Aorta (tissue), 5 donors: ENCODE measurements around the gene CHAC2. TPM values are rescaled to one million over a fixed set of nuclear protein-coding genes. Genes with fewer than 3 reads are reported as not detected.
A peak's percentile ranks its signal among the peaks of the same experiment; 100 is the strongest.
"Not testable (repeated sequence)": the region's sequence is repeated elsewhere in the genome, so short reads cannot be mapped to it uniquely, and the experiment has no call there.

ENCODE experiments used
- ATAC-seq: fragments of 200-7000 bp; cut with Tn5 transposase; one replicate; pipeline ENCODE4 v1.9.1; 2022; ENCODE audit warnings: moderate library complexity; ENCODE audit not compliant: low FRiP score
- DNase-seq, 2 donors: peaks; one replicate each; pipeline ENCODE4 v3.0.0-alpha.2; 2020
- H3K27ac ChIP-seq, 2 donors: one replicate each; pipeline ENCODE4 v1.5.1; 2013; ENCODE audit warnings: low read length in 2 of 2, mild to moderate bottlenecking in 2 of 2, moderate library complexity in 2 of 2, control low read depth in 1 of 2, inconsistent platforms in 1 of 2, low read depth in 1 of 2
- H3K27me3 ChIP-seq, 2 donors: one replicate each; pipeline ENCODE4 v1.6.1; 2013; ENCODE audit warnings: control low read depth in 1 of 2, low read length in 1 of 2, mild to moderate bottlenecking in 1 of 2, moderate library complexity in 1 of 2; ENCODE audit not compliant: insufficient read depth in 2 of 2, control insufficient read depth in 1 of 2
- H3K36me3 ChIP-seq, 2 donors: one replicate each; pipeline ENCODE4 v1.6.1; 2013; ENCODE audit warnings: control low read depth in 1 of 2, low read length in 1 of 2, mild to moderate bottlenecking in 1 of 2; ENCODE audit not compliant: insufficient read depth in 2 of 2, control insufficient read depth in 1 of 2
- H3K4me1 ChIP-seq, 2 donors: one replicate each; pipeline ENCODE4 v1.6.1; 2013; ENCODE audit warnings: low read length in 2 of 2, control low read depth in 1 of 2, mild to moderate bottlenecking in 1 of 2, moderate library complexity in 1 of 2; ENCODE audit not compliant: insufficient read depth in 2 of 2, control insufficient read depth in 1 of 2
- H3K4me3 ChIP-seq, 2 donors: one replicate each; pipeline ENCODE4 v1.5.1; 2013; ENCODE audit warnings: low read length in 2 of 2, control low read depth in 1 of 2, mild to moderate bottlenecking in 1 of 2
- H3K9me3 ChIP-seq: one replicate; pipeline ENCODE4 v1.6.1; 2013; ENCODE audit warnings: mild to moderate bottlenecking, low read length; ENCODE audit not compliant: control insufficient read depth
- WGBS, 2 donors: extraction: QIAGEN DNeasy Blood & Tissue Kit; methylation state at CpG; one replicate each; pipeline ENCODE4 v1.1.7; 2013; 5-methylcytosine and 5-hydroxymethylcytosine counted together
- intact Hi-C, 2 donors: fragments of 100-400 bp; cut with DNase I; formaldehyde crosslinking; loops; one replicate each; pipeline versions ENCODE4 v1.14.2 to v1.15.0; 2022
- polyA plus RNA-seq, 2 donors: library from polyadenylated mRNA; stranded (reverse); fragments of 200-250 nt; gene quantifications; one replicate each; pipeline ENCODE4 v1.2.3, GENCODE V29; 2013
- total RNA-seq, 2 donors: library from RNA; stranded (reverse); fragmentation: NEBNext Ultra II Directional; extraction: Animal tissue kit (Norgen Biotek cat#: 25700); gene quantifications; one replicate each; pipeline ENCODE4 v1.2.1, GENCODE V29; 2021
- donor health status: healthy with polysubstance abuse.
- donor health status: Bipolar disorder and iron deficiency.
- donor health status: DM: no; HTN: no; CAD: no.
- donor health status: DM: no; HTN: no; CAD: no.
- donor health status: DM: yes; HTN: yes; CAD: no.

The CHAC2 gene
- total and polyA plus RNA-seq, 4 donors = 0.61 to 5.5 (median 1.0) TPM

DNA sequence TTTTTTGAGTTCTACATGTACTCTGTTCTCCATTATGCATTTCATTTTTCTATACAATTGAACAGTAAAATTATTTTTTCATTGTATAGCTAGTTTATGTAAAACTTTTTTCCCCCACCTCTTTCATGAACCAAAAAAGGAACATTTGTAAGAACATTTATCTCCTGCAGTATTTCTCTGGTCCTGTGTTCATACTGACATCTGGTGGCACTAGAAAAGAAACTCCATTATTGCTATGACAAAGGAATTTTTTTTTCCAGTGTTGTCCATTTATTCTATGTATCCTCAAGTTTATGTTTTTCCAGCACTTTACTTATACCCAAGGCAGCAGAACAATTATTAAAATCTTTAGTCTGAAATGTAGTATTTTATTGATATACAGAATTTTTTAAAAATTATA lies 27.4 kb upstream of the CHAC2 start:
- H3K27me3 ChIP-seq = no peaks in the 10 kb centered on the region
- no peak overlapping the region for H3K4me3 ChIP-seq
- DNase-seq (no peak), ATAC-seq (no peak)
- no peak overlapping the region for H3K27ac ChIP-seq
- H3K9me3 ChIP-seq = no peaks in the 10 kb centered on the region
- H3K36me3 ChIP-seq = no peaks in the 10 kb centered on the region
- intact Hi-C loops = loop anchor here in 1 of 2 donors (10.0 kb wide), 1 partner anchor 315 kb away; no protein-coding TSS in a partner anchor
- peaks cover 0 to 3% of the 10 kb centered on the region in 2 donors for H3K4me1 ChIP-seq

DNA sequence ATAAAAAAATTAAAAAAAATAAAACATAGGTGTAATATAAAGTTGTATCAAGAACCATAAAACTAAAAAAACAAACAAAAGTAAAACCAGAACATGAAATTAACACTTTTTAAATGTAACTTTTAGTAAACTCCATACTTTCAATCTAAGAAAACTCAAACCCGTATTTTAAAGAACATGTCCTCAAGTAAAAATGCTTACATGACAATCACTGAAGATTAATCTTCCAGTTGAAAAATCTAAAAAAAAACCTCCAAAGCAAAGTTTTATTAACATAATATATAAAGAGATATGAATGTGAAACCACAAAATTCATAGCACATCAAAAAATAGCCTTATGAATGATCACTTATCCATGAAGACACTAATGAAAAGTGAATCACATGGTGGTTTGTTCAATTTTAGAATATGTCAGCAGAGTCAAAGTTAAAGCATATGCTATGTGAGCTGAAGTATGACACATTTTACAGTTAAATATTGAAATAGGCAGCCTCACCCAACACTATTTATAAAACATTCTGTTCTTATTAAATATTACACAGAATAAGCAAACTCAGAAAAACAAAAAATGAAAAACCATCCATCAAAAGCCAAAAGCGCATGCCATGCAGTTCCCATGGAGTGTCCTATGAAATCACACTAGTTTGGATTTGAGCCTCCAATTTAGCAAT lies 23.1 kb upstream of the CHAC2 start:
- DNase-seq (no peak), ATAC-seq (no peak)
- no peaks in the 10 kb centered on the region for H3K36me3 ChIP-seq
- H3K9me3 ChIP-seq = no peaks in the 10 kb centered on the region
- 16% methylated on average over 2 of the region's 2 CpGs for WGBS, 2 donors
- intact Hi-C loops = loop anchor here in 1 of 2 donors (5.0 to 10.0 kb wide), 2 partner anchors 247 to 320 kb away; no protein-coding TSS in a partner anchor
- H3K27ac ChIP-seq = no peak overlapping the region
- no peaks in the 10 kb centered on the region for H3K4me1 ChIP-seq
- H3K27me3 ChIP-seq = no peaks in the 10 kb centered on the region
- H3K4me3 ChIP-seq = no peak overlapping the region

DNA sequence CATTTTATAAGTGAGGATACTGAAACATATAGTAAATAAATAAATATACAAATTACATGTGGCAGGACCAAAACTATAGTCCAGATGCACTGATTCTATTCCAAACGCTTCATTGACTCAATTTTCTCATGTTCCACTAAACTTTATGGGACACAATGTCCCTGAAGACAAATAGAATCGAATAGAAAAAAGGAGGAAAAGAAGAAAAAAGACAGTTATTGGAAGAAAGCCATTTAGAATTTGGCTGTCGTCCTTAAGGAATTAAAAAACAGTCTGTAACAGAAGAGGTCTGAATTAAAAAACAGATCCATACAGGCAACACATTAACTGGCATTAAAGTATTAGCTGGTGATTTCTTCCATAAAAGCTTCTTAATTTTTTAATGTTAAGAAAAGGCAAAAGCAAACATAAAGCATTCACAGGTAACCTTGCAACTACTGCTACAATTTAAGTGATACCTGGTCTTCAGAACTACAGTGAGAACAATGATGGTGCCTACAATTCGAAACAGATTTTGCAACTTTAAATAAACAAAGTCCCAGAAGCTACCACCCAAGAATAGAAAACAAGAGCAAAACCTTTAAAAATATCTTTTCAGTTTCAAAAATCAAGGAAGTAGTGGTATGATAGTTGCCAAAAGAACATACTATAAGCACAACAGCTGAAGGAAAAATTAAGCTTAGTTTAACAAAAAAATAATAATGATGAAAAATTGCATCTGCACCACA lies 17.4 kb upstream of the CHAC2 start:
- H3K4me1 ChIP-seq = no peaks in the 10 kb centered on the region
- WGBS, 2 donors = 8 to 15% methylated on average over 4 of the region's 4 CpGs
- H3K36me3 ChIP-seq = no peaks in the 10 kb centered on the region
- H3K27ac ChIP-seq = no peak overlapping the region
- ATAC-seq (no peak), DNase-seq (no peak)
- no peaks in the 10 kb centered on the region for H3K9me3 ChIP-seq
- no peak overlapping the region for H3K4me3 ChIP-seq
- H3K27me3 ChIP-seq = no peaks in the 10 kb centered on the region
- intact Hi-C loops = no loop called here

DNA sequence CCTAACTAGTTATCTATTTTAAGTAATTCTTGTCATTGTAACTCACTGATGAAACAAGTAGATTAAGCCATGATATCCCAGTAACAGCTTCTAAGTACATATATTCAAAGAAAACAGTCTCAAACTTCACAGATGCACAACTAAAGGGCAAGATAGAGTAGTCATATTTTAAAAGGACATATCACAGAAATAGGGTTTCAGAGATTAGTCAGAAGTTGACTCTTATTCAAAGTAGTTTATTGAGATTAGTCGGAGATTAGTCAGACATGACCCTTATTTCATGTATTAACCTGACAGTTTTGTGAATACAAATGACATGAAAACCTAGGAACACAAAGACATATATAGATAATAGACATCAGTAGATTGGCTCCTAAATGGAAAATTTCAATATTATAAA lies 15.9 kb upstream of the CHAC2 start:
- no peak overlapping the region for H3K4me3 ChIP-seq
- no peaks in the 10 kb centered on the region for H3K9me3 ChIP-seq
- H3K4me1 ChIP-seq = no peaks in the 10 kb centered on the region
- no peaks in the 10 kb centered on the region for H3K27me3 ChIP-seq
- H3K27ac ChIP-seq = no peak overlapping the region
- ATAC-seq (no peak), DNase-seq (no peak)
- intact Hi-C loops = no loop called here
- no peaks in the 10 kb centered on the region for H3K36me3 ChIP-seq
- 22 to 42% methylated on average over 1 of the region's 1 CpG for WGBS, 2 donors

DNA sequence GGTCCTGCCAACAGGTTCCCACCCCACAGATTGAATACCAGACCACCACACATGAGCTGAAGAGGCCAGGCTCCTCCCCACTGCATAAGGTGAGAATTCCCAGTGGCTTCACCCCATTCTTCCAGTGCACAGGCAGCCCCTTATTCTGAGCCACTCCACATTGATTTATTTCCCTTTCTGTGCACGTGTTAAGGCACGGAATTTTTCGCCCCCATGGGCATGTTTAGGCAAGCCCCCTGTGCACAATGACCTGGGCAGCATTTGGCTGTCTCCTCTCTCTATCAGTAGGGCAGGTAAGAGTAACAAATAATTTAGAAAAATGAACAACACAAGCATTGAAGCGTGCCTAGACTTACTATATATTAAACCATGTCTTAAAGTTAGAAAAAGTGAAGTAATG lies 15.2 kb upstream of the CHAC2 start:
- Histone ChIP-seq H3K9me3 (no peaks in the 10 kb centered on the region), H3K27me3 (no peaks in the 10 kb centered on the region), H3K36me3 (no peaks in the 10 kb centered on the region), H3K4me1 (no peaks in the 10 kb centered on the region), H3K27ac (no peak overlapping the region), H3K4me3 (no peak overlapping the region)
- DNase-seq = no peak
- no peak for ATAC-seq
- 84 to 88% methylated on average over 4 of the region's 4 CpGs for WGBS, 2 donors
- intact Hi-C loops = no loop called here

DNA sequence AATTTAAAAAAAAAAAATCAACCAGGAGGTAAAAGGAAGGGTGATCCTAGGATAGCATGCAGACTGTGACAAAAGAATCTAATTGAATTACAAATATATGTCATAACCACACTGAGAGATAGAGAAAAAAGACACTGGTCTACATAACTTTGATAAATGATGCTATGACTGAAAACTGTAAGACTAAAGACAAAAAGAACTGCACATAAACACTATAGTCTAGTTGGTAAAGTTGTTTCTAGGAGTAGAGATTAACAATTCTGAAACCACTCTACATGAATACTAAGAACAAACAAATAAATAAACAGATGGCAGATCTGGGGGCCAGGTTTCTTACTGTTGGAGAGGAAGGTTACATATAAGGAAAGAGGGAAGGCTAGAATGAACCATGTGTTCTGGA lies 14.6 kb upstream of the CHAC2 start:
- Histone ChIP-seq H3K4me1 (no peaks in the 10 kb centered on the region), H3K27ac (no peak overlapping the region), H3K36me3 (no peaks in the 10 kb centered on the region), H3K4me3 (no peak overlapping the region), H3K9me3 (no peaks in the 10 kb centered on the region), H3K27me3 (no peaks in the 10 kb centered on the region)
- intact Hi-C loops = no loop called here
- ATAC-seq = no peak
- DNase-seq = no peak

DNA sequence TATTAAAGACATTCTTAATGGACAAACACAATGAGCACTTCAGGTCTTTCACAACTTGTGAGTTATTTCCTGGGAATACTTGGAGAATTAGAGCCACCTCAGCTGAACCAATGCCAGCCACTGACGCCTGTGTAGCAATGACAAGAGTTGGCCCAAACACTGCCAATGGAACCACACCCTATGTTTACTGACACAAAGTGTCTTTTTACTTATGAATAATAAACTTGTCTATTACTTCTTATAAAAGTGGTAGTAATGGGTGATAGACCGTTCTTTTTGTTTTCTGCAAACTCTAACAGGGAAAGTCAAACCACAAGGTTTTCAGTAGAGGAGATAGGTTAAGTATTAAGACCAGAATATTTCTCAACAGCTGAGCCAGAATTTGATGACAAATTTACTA lies 12.5 kb upstream of the CHAC2 start:
- Histone ChIP-seq H3K4me1 (no peaks in the 10 kb centered on the region), H3K4me3 (no peak overlapping the region), H3K36me3 (no peaks in the 10 kb centered on the region), H3K9me3 (no peaks in the 10 kb centered on the region), H3K27me3 (no peaks in the 10 kb centered on the region), H3K27ac (no peak overlapping the region)
- intact Hi-C loops = no loop called here
- ATAC-seq (no peak), DNase-seq (no peak)
- WGBS, 2 donors = 67 to 70% methylated on average over 2 of the region's 2 CpGs

DNA sequence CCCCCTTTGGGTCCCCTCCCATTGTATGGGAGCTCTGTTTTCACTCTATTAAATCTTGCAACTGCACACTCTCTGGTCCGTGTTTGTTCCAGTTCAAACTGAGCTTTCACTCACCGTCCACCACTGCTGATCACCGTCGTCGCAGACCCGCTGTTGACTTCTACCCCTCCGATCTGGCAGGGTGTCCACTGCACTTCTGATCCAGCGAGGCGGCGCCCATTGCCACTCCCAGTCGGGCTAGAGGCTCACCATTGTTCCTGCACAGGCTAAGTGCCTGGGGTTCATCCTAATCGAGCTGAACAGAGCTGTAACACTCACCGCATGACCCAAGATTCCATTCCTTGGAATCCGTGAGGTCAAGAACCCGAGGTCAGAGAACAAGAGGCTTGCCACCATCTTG lies 11.0 kb upstream of the CHAC2 start:
- Histone ChIP-seq H3K4me1 (no peaks in the 10 kb centered on the region), H3K4me3 (no peak overlapping the region), H3K9me3 (no peaks in the 10 kb centered on the region), H3K36me3 (no peaks in the 10 kb centered on the region), H3K27me3 (no peaks in the 10 kb centered on the region), H3K27ac (no peak overlapping the region)
- ATAC-seq = no peak
- intact Hi-C loops = no loop called here
- 97 to 98% methylated on average over 15 of the region's 15 CpGs for WGBS, 2 donors
- DNase-seq = no peak

DNA sequence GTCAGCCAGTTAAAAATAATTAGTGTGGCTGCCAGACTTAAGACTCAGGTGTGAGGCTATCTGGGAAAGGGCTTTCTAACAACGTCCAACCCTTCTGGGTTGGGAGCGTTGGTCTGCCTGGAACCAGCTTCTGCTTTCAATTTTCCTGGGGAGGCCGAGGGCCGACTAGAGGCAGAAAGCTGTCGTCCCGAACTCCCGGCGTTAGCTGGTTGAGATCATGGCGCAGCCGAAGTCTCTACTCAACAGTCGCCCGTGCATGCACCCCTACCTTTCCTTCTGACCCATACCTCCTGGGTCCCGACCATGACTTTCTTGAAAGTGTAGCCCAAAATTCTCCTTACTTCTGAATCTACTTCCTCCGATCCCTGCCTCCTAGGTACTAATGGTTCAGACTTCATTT lies 10.4 kb upstream of the CHAC2 start:
- H3K36me3 ChIP-seq, H3K9me3 ChIP-seq, H3K27me3 ChIP-seq, ATAC-seq, H3K4me3 ChIP-seq, H3K27ac ChIP-seq, intact Hi-C loops, H3K4me1 ChIP-seq: not testable (repeated sequence)
- DNase-seq = peak in 1 of 2 donors; percentile 76
- WGBS, 2 donors = 98 to 99% methylated on average over 14 of the region's 14 CpGs
